Measurements from ENCODE around the gene IL1R1.

GRCh38 chr2:102191501-102191900 is 49.0 kb downstream of the IL1R1 start:
- TF ChIP-seq CTCF (IDR thresholded peaks at IDR 0.05; ENCODE audit: poor library complexity, severe bottlenecking) (no peak), TAF1 (IDR thresholded peaks at IDR 0.05; ENCODE audit: low read depth) (no peak), POLR2AphosphoS5 (IDR thresholded peaks at IDR 0.05) (no peak)
